Panc1 (cell line): ENCODE results near the gene HES5. TPM values are rescaled to one million over a fixed set of nuclear protein-coding genes. Genes with fewer than 3 reads are reported as not detected.
A peak's percentile ranks its signal among the peaks of the same experiment; 100 is the strongest.

Experiments used
- ATAC-seq: fragments of 200-7000 bp; cut with Tn5 transposase; 2 replicates; pipeline ENCODE4 v1.9.1; 2020; ENCODE audit warnings: mild to moderate bottlenecking, moderate library complexity
- BruUV-seq: library from RNA; stranded (reverse); fragments of 400-500 nt; replicated peaks from 2 replicates; lab custom pipeline; 2021; lab: Mats Ljungman, UMichigan
- CTCF ChIA-PET: fragments of 300-600 bp; sonication (Branson Sonifier 250); formaldehyde crosslinking; loops from one replicate; lab custom pipeline; 2022; ENCODE audit warnings: antibody characterized with exemption; lab: Charles Lee
- POLR2A ChIA-PET: fragments of 300-600 bp; sonication (Branson Sonifier 250); formaldehyde crosslinking; loops from one replicate; lab custom pipeline; 2022; ENCODE audit warnings: antibody characterized with exemption; lab: Charles Lee
- DNase-seq: peaks from one replicate; pipeline ENCODE4 v3.0.0-alpha.2; 2010; ENCODE audit warnings: low read depth, low spot score
- H3K27ac ChIP-seq: 2 replicates; pipeline ENCODE4 v1.5.1; 2011; ENCODE audit warnings: mild to moderate bottlenecking, low read length, inconsistent platforms
- H3K27me3 ChIP-seq: fragments of 200-500 bp; sonication (Bioruptor generic); 2 replicates; pipeline ENCODE4 v1.6.0; 2014; ENCODE audit warnings: low read length, inconsistent platforms; ENCODE audit not compliant: control insufficient read depth, insufficient read depth
- H3K36me3 ChIP-seq: fragments of 200-500 bp; sonication (Bioruptor generic); 2 replicates; pipeline ENCODE4 v1.5.1; 2014; ENCODE audit warnings: inconsistent platforms, mild to moderate bottlenecking, low read length, moderate library complexity; ENCODE audit not compliant: control insufficient read depth, insufficient read depth
- H3K4me1 ChIP-seq: 2 replicates; pipeline ENCODE4 v1.5.1; 2011; ENCODE audit warnings: inconsistent platforms, mild to moderate bottlenecking, low read length, moderate library complexity; ENCODE audit not compliant: control insufficient read depth, insufficient read depth
- H3K4me3 ChIP-seq, 2 experiments: 2 replicates each; pipeline ENCODE4 v1.5.1; 2011 to 2012; ENCODE audit warnings: low read depth in 2 of 2, low read length in 2 of 2, mild to moderate bottlenecking in 2 of 2, inconsistent platforms in 1 of 2, moderate library complexity in 1 of 2
- H3K9me3 ChIP-seq: fragments of 200-500 bp; sonication (Bioruptor generic); 2 replicates; pipeline ENCODE4 v1.5.1; 2014; ENCODE audit warnings: low read depth, mild to moderate bottlenecking, inconsistent platforms, low read length, moderate library complexity; ENCODE audit not compliant: control insufficient read depth, insufficient read depth
- CTCF ChIP-seq: fragments of 450-650 bp; IDR thresholded peaks from 2 replicates; pipeline ENCODE4 v1.5.1; 2017; ENCODE audit warnings: mild to moderate bottlenecking
- POLR2AphosphoS5 ChIP-seq: IDR thresholded peaks from 2 replicates; pipeline ENCODE4 v1.6.1; 2012; ENCODE audit warnings: mild to moderate bottlenecking, low read depth, low read length, moderate library complexity
- REST ChIP-seq, 2 experiments: IDR thresholded peaks; 2 replicates each; pipeline ENCODE4 v1.6.1; 2011 to 2012; ENCODE audit warnings: low read depth in 2 of 2, control low read depth in 1 of 2, low read length in 1 of 2, mild to moderate bottlenecking in 1 of 2, moderate library complexity in 1 of 2; ENCODE audit not compliant: insufficient read depth in 1 of 2
- SIN3A ChIP-seq: IDR thresholded peaks from 2 replicates; pipeline ENCODE4 v1.6.1; 2012; ENCODE audit warnings: low read depth, mild to moderate bottlenecking, low read length, moderate library complexity, borderline replicate concordance; ENCODE audit not compliant: insufficient read depth
- TCF7L2 ChIP-seq: IDR thresholded peaks from 2 replicates; pipeline ENCODE4 v1.6.1; 2011; ENCODE audit warnings: mild to moderate bottlenecking, low read depth, low read length, inconsistent platforms
- in situ Hi-C: cut with HindIII; loops from 2 replicates; pipeline ENCODE4 v1.10.0; 2016; ENCODE audit warnings: low sequenced_read_pairs, low pct_unique_long_range_greater_than_20kb
- intact Hi-C: fragments of 100-400 bp; cut with micrococcal nuclease; formaldehyde crosslinking; loops from one replicate; pipeline ENCODE4 v1.10.0; 2022; ENCODE audit not compliant: unreplicated experiment
- total RNA-seq: library from RNA; stranded (reverse); gene quantifications from one replicate; pipeline ENCODE4 v1.2.1, GENCODE V29; 2021; ENCODE audit not compliant: unreplicated experiment

HES5 gene
- total RNA-seq, 1 experiment from 2014 or later: not detected

- Histone ChIP-seq H3K27me3 (no peaks in the 10 kb centered on the region), H3K4me3 (no peak overlapping the region), H3K36me3 (no peaks in the 10 kb centered on the region), H3K9me3 (no peaks in the 10 kb centered on the region), H3K4me1 (peaks cover 57% of the 10 kb centered on the region), H3K27ac (peak overlapping the region; percentile 70)
- ChIA-PET POLR2A (no interaction called here), CTCF (interaction anchor here (0.6 to 1.3 kb wide), 3 partner anchors 11 to 76 kb away, joined by 3 to 8 read pairs (median 4); partner anchors contain the start of gene TNFRSF14)
- intact Hi-C loops (loop anchor here (10.0 kb wide), 1 partner anchor 80 kb away; no protein-coding TSS in a partner anchor), in situ Hi-C loops (no loop called here)
- ATAC-seq: no peak
- TF ChIP-seq SIN3A: no peak
- no peak for TF ChIP-seq TCF7L2
- TF ChIP-seq POLR2AphosphoS5: no peak
- TF ChIP-seq CTCF: no peak
- no peak for TF ChIP-seq REST (IDR thresholded peaks at IDR 0.05; ENCODE audit: insufficient read depth in 1 of 2, low read depth in 2 of 2, low read length in 1 of 2)
- no peak for DNase-seq
- BruUV-seq: no TSS peak
Measured at GRCh38 chr1:2544875-2545640, 15.0 kb upstream of the HES5 start.

- Histone ChIP-seq H3K4me3 (no peak overlapping the region), H3K27me3 (no peaks in the 10 kb centered on the region), H3K27ac (peak overlapping the region; percentile 70), H3K4me1 (peaks cover 57% of the 10 kb centered on the region), H3K36me3 (no peaks in the 10 kb centered on the region), H3K9me3 (no peaks in the 10 kb centered on the region)
- POLR2A ChIA-PET: no interaction called here
- intact Hi-C loops (loop anchor here (10.0 kb wide), 1 partner anchor 79 kb away; no protein-coding TSS in a partner anchor), in situ Hi-C loops (no loop called here)
- CTCF ChIA-PET: interaction anchor here (0.5 to 1.3 kb wide), 5 partner anchors 12 to 130 kb away, joined by 3 to 8 read pairs (median 4); partner anchors contain the start of gene TNFRSF14
- DNase-seq: no peak
- no TSS peak for BruUV-seq
- TF ChIP-seq REST (IDR thresholded peaks at IDR 0.05; ENCODE audit: insufficient read depth in 1 of 2, low read depth in 2 of 2, low read length in 1 of 2): no peak
- no peak for TF ChIP-seq TCF7L2
- TF ChIP-seq SIN3A: no peak
- no peak for TF ChIP-seq CTCF
- TF ChIP-seq POLR2AphosphoS5: no peak
- peak; percentile 19; the same call in 1 of the 2 replicates for ATAC-seq
Measured at GRCh38 chr1:2544093-2544874, 14.2 kb upstream of the HES5 start.
